ENCODE measurements around the gene UFD1.

The UFD1 gene

GRCh38 chr22:19496324-19496630, 17.3 kb upstream of the UFD1 start:
- no peak for DNase-seq (ENCODE audit: low read depth in 2 of 2)

- no peak for DNase-seq (ENCODE audit: low read depth in 2 of 2)
Observed at GRCh38 chr22:19495562-19496323, 16.8 kb upstream of the UFD1 start.

- no peak for DNase-seq (ENCODE audit: low read depth in 2 of 2)
Observed at GRCh38 chr22:19494676-19495173, 15.7 kb upstream of the UFD1 start.

GRCh38 chr22:19494001-19494560, 15.1 kb upstream of the UFD1 start:
- no peak for DNase-seq (ENCODE audit: low read depth in 2 of 2)

GRCh38 chr22:19492504-19493174, 13.6 kb upstream of the UFD1 start:
- no peak for DNase-seq (ENCODE audit: low read depth in 2 of 2)

GRCh38 chr22:19490628-19491230, 11.7 kb upstream of the UFD1 start:
- no peak for DNase-seq (ENCODE audit: low read depth in 2 of 2)

GRCh38 chr22:19488884-19489843, 10.2 kb upstream of the UFD1 start:
- no peak for DNase-seq (ENCODE audit: low read depth in 2 of 2)

GRCh38 chr22:19488285-19488684, 9.3 kb upstream of the UFD1 start:
- no peak for DNase-seq (ENCODE audit: low read depth in 2 of 2)

GRCh38 chr22:19483481-19484244, 4.7 kb upstream of the UFD1 start:
- no peak for DNase-seq (ENCODE audit: low read depth in 2 of 2)

- no peak for DNase-seq (ENCODE audit: low read depth in 2 of 2)
Observed at GRCh38 chr22:19482297-19482696, 3.3 kb upstream of the UFD1 start.

GRCh38 chr22:19480789-19481188, 1.8 kb upstream of the UFD1 start:
- DNase-seq (ENCODE audit: low read depth in 2 of 2) = no peak

GRCh38 chr22:19480173-19480568, 1.2 kb upstream of the UFD1 start:
- DNase-seq (ENCODE audit: low read depth in 2 of 2) = peak in 1 of 2 donors; percentile 13

- peak; percentile 86 to 87 for DNase-seq (ENCODE audit: low read depth in 2 of 2)
Observed at GRCh38 chr22:19479355-19480172, 571 bp upstream of the UFD1 start, which contains the start of gene CDC45. TSS of gene CDC45 (plus strand) at chr22:19479920. CDS start at chr22:19479969, 49 bp downstream.

- DNase-seq (ENCODE audit: low read depth in 2 of 2) = no peak
Observed at GRCh38 chr22:19478045-19478900, 720 bp downstream of the UFD1 start.

GRCh38 chr22:19477321-19478044, 1.5 kb downstream of the UFD1 start:
- no peak for DNase-seq (ENCODE audit: low read depth in 2 of 2)

- no peak for DNase-seq (ENCODE audit: low read depth in 2 of 2)
Observed at GRCh38 chr22:19476023-19476422, 3.0 kb downstream of the UFD1 start.

GRCh38 chr22:19473578-19473977, 5.4 kb downstream of the UFD1 start:
- DNase-seq (ENCODE audit: low read depth in 2 of 2) = no peak

- no peak for DNase-seq (ENCODE audit: low read depth in 2 of 2)
Observed at GRCh38 chr22:19472233-19472632, 6.8 kb downstream of the UFD1 start.
